Measurements from ENCODE around the gene TMOD2.
"Not testable (repeated sequence)": the region's sequence is repeated elsewhere in the genome, so short reads cannot be mapped to it uniquely, and the experiment has no call there.

TMOD2 gene

DNA sequence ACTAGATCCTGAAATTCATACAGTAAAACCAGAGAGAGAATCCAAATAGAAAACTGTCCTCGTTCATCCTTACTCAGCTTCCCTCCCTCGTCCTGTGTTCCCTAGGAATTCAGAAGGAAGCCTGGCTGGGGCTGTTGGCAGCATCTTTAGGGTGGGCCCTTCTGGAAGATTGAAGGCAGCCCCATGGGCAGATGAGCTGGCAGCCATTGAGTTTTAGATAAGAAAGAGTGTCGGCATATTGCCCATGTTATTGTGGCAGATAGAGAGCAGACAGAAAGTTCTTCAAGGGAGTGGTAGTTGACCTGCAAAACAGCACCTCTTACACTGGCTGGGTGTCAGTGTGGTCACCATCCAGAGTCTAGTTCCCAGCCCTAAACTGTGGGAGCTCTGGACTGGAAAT is 23.5 kb downstream of the TMOD2 start:
- TF ChIP-seq ZFX (IDR thresholded peaks at IDR 0.05), result no peak
- TF ChIP-seq, protein P1, sequence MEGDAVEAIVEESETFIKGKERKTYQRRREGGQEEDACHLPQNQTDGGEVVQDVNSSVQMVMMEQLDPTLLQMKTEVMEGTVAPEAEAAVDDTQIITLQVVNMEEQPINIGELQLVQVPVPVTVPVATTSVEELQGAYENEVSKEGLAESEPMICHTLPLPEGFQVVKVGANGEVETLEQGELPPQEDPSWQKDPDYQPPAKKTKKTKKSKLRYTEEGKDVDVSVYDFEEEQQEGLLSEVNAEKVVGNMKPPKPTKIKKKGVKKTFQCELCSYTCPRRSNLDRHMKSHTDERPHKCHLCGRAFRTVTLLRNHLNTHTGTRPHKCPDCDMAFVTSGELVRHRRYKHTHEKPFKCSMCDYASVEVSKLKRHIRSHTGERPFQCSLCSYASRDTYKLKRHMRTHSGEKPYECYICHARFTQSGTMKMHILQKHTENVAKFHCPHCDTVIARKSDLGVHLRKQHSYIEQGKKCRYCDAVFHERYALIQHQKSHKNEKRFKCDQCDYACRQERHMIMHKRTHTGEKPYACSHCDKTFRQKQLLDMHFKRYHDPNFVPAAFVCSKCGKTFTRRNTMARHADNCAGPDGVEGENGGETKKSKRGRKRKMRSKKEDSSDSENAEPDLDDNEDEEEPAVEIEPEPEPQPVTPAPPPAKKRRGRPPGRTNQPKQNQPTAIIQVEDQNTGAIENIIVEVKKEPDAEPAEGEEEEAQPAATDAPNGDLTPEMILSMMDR (conservative IDR thresholded peaks at IDR 0.05), result no peak
- H3K27ac ChIP-seq, result no peak overlapping the region

GRCh38 chr15:51775967-51776816 is 24.8 kb downstream of the TMOD2 start:
- H3K27ac ChIP-seq, result no peak overlapping the region
- TF ChIP-seq, protein P1 (conservative IDR thresholded peaks at IDR 0.05), result peak; percentile 76
- no peak for TF ChIP-seq ZFX (IDR thresholded peaks at IDR 0.05)

GRCh38 chr15:51776952-51777569 is 25.7 kb downstream of the TMOD2 start:
- H3K27ac ChIP-seq, result no peak overlapping the region
- TF ChIP-seq, protein P1 (conservative IDR thresholded peaks at IDR 0.05), result peak; percentile 78
- no peak for TF ChIP-seq ZFX (IDR thresholded peaks at IDR 0.05)

DNA sequence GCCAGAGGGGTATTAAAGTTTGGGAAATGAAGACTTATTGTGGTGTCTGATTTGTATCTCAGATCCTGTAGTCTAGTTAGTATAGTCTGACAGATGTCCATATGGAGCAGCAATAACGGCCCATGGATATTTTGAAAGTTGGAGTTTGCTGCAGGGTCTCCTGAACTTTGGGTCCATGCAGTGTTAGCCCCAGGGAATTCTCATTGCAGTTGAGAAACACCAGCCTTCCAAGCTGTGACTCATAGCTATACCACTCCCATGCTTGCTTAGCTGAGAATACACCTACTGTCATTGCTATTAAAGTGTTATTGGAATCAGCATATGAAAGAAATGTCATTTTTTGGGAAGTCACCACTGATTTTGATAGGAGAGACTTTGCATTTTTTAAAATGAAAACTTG is 29.2 kb downstream of the TMOD2 start:
- no peak overlapping the region for H3K27ac ChIP-seq
- TF ChIP-seq, protein P1 (conservative IDR thresholded peaks at IDR 0.05), result no peak
- no peak for TF ChIP-seq ZFX (IDR thresholded peaks at IDR 0.05)

- no peak overlapping the region for H3K27ac ChIP-seq
- no peak for TF ChIP-seq ZFX (IDR thresholded peaks at IDR 0.05)
- TF ChIP-seq, protein P1 (conservative IDR thresholded peaks at IDR 0.05), result no peak
These were observed 30.1 kb downstream of the TMOD2 start for GRCh38 chr15:51781506-51781905.

GRCh38 chr15:51782357-51782896 is 31.0 kb downstream of the TMOD2 start:
- H3K27ac ChIP-seq, result no peak overlapping the region
- no peak for TF ChIP-seq ZFX (IDR thresholded peaks at IDR 0.05)
- TF ChIP-seq, protein P1 (conservative IDR thresholded peaks at IDR 0.05), result peak; percentile 57

DNA sequence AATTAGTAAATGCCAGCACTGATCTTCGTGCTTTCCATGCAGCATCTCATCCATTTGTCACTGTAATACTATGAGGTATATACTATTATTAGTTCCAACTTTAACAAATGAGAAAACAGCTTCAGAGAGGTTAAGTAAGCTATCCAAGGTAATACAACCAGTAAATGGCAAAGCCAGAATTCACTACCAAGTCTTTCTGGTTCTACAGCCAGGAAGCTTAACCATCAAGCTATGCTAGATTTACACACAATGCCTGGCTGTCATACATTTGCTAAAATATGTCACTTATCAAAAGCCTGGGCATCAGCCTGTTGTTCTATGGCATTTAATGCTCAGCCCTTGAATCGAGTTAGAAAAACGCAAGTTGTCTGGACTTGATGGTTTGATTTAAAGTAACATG is 32.6 kb downstream of the TMOD2 start:
- TF ChIP-seq, protein P1 (conservative IDR thresholded peaks at IDR 0.05), result no peak
- no peak for TF ChIP-seq ZFX (IDR thresholded peaks at IDR 0.05)
- no peak overlapping the region for H3K27ac ChIP-seq

DNA sequence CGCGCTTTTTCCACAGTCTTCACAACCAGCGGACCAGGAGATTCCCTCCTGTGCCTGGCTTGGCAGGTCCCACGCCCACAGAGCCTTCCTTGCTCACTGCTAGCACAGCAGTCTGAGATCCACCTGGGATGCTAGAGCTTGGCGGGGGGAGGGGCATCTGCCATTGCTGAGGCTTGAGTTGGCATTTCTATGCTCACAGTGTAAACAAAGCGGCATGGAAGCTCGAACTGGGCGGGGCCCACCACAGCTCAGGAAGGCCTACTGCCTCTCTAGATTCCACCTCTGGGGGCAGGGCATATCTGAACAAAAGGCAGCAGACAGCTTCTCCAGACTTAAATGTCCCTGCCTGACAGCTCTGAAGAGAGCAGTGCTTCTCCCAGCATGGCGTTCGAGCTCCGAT is 35.7 kb downstream of the TMOD2 start:
- not testable (repeated sequence) for H3K27ac ChIP-seq

GRCh38 chr15:51792474-51792873 is 41.1 kb downstream of the TMOD2 start:
- H3K27ac ChIP-seq, result not testable (repeated sequence)

All from C4-2B (cell line).